ENCODE data around the gene STK10. TPM values are rescaled to one million over a fixed set of nuclear protein-coding genes. Genes with fewer than 3 reads are reported as not detected.

The STK10 gene
- polyA plus RNA-seq, 1 donor (not counting 4 experiments of a cell fraction or from before 2014, with no cell fraction given) = 19.8 TPM

- dilution Hi-C loops (cut with MboI; ENCODE audit: extremely low pct_ligation_motif_present, low sequenced_read_pairs) = no loop called here
- H3K27me3 ChIP-seq (ENCODE audit: control insufficient read depth, extremely low read depth, insufficient read depth, low read length) = no peaks in the 10 kb centered on the region
- DNase-seq (ENCODE audit: low read depth, low spot score) = no peak
These were observed 97.0 kb downstream of the STK10 start for GRCh38 chr5:172090976-172091547.

DNA sequence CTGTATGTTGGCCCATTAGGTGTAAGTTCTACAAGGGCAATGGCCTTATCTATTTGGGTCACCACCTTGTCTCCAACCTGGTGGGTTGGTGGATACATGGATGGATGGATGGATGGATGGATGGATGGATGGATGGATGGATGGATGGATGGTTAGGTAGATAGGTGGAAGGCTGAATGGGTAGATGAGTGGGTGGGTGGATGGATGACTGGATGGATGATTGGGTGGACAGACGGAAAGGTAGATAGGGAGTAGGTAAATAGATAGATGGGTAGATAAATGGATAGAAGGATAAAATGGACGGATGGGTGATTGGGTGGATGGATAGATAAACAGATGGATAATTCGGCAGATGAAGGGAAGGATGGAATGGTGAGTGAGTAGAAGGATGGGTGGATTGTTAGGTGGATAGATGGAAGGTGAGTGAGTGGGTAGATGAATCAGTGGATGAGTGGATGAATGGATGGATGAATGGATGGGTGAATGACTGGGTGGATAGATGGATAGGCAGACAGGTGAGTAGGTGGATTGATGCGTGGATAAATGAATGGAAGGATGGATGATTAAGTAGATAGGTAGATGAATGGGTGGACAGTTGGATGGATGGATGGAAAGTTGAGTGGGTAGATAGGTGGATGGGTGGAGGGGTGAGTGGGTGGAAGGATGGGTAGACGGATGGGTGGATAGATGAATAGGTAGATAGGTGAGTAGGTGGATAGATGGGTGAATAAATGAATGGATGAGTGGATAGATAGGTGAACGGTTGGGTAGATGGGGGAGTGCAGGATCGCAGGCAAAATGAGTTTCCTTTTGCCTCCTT, 98.5 kb downstream of the STK10 start:
- no peaks in the 10 kb centered on the region for H3K79me2 ChIP-seq (ENCODE audit: control insufficient read depth, insufficient read depth, low read length)
- DNase-seq (ENCODE audit: low read depth, low spot score) (no peak), FAIRE-seq (no peak)
- no peaks in the 10 kb centered on the region for H3K9me1 ChIP-seq (ENCODE audit: control insufficient read depth, extremely low read depth, insufficient read depth, low read length)
- dilution Hi-C loops (cut with MboI; ENCODE audit: extremely low pct_ligation_motif_present, low sequenced_read_pairs) = no loop called here
- no peaks in the 10 kb centered on the region for H3K9me3 ChIP-seq (ENCODE audit: control insufficient read depth, low read depth, low read length)
- H4K20me1 ChIP-seq (ENCODE audit: control insufficient read depth, extremely low read depth, insufficient read depth, low read length) = no peaks in the 10 kb centered on the region
- H3K4me1 ChIP-seq (ENCODE audit: control insufficient read depth, extremely low read depth, insufficient read depth, low read length) = no peaks in the 10 kb centered on the region
- H2AFZ ChIP-seq (ENCODE audit: control insufficient read depth, low read length) = no peak overlapping the region
- H3K36me3 ChIP-seq (ENCODE audit: control insufficient read depth in 2 of 2, extremely low read depth in 1 of 2, insufficient read depth in 2 of 2, low read length in 2 of 2) = peaks cover 7 to 16% of the 10 kb centered on the region in 2 experiments
- no peak for TF ChIP-seq EZH2 (IDR thresholded peaks at IDR 0.05; ENCODE audit: low read length)
- TF ChIP-seq, protein P1, sequence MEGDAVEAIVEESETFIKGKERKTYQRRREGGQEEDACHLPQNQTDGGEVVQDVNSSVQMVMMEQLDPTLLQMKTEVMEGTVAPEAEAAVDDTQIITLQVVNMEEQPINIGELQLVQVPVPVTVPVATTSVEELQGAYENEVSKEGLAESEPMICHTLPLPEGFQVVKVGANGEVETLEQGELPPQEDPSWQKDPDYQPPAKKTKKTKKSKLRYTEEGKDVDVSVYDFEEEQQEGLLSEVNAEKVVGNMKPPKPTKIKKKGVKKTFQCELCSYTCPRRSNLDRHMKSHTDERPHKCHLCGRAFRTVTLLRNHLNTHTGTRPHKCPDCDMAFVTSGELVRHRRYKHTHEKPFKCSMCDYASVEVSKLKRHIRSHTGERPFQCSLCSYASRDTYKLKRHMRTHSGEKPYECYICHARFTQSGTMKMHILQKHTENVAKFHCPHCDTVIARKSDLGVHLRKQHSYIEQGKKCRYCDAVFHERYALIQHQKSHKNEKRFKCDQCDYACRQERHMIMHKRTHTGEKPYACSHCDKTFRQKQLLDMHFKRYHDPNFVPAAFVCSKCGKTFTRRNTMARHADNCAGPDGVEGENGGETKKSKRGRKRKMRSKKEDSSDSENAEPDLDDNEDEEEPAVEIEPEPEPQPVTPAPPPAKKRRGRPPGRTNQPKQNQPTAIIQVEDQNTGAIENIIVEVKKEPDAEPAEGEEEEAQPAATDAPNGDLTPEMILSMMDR (optimal IDR thresholded peaks at IDR 0.05 in 1 of 3, IDR thresholded peaks at IDR 0.05 in 1 of 3, conservative IDR thresholded peaks at IDR 0.05 in 1 of 3; ENCODE audit: extremely low read depth in 1 of 3, insufficient read depth in 2 of 3, low read length in 3 of 3) = no peak
- H3K27ac ChIP-seq (ENCODE audit: control insufficient read depth, insufficient read depth, low read length) = no peak overlapping the region
- no peaks in the 10 kb centered on the region for H3K27me3 ChIP-seq (ENCODE audit: control insufficient read depth, extremely low read depth, insufficient read depth, low read length)
- H3K4me3 ChIP-seq (ENCODE audit: control insufficient read depth in 2 of 3, extremely low read depth in 1 of 3, insufficient read depth in 2 of 3, low read depth in 1 of 3, low read length in 3 of 3) = no peak overlapping the region
- no peak overlapping the region for H3K9ac ChIP-seq (ENCODE audit: control insufficient read depth, extremely low read depth, insufficient read depth, low read length)
- H3K4me2 ChIP-seq (ENCODE audit: control insufficient read depth, extremely low read depth, insufficient read depth, low read depth, low read length) = no peak overlapping the region

More at GRCh38 chr5:172090976-172091547, 97.0 kb downstream of the STK10 start:
- H4K20me1 ChIP-seq (ENCODE audit: control insufficient read depth, extremely low read depth, insufficient read depth, low read length) = no peaks in the 10 kb centered on the region
- TF ChIP-seq EZH2 (IDR thresholded peaks at IDR 0.05; ENCODE audit: low read length) = no peak
- TF ChIP-seq, protein P1 (optimal IDR thresholded peaks at IDR 0.05 in 1 of 3, IDR thresholded peaks at IDR 0.05 in 1 of 3, conservative IDR thresholded peaks at IDR 0.05 in 1 of 3; ENCODE audit: extremely low read depth in 1 of 3, insufficient read depth in 2 of 3, low read length in 3 of 3) = no peak
- H3K79me2 ChIP-seq (ENCODE audit: control insufficient read depth, insufficient read depth, low read length) = no peaks in the 10 kb centered on the region
- no peaks in the 10 kb centered on the region for H3K9me1 ChIP-seq (ENCODE audit: control insufficient read depth, extremely low read depth, insufficient read depth, low read length)
- no peak overlapping the region for H3K27ac ChIP-seq (ENCODE audit: control insufficient read depth, insufficient read depth, low read length)
- no peak for FAIRE-seq
- H3K4me1 ChIP-seq (ENCODE audit: control insufficient read depth, extremely low read depth, insufficient read depth, low read length) = no peaks in the 10 kb centered on the region
- H3K36me3 ChIP-seq (ENCODE audit: control insufficient read depth in 2 of 2, extremely low read depth in 1 of 2, insufficient read depth in 2 of 2, low read length in 2 of 2) = peaks cover 17 to 21% of the 10 kb centered on the region in 2 experiments
- no peak overlapping the region for H2AFZ ChIP-seq (ENCODE audit: control insufficient read depth, low read length)
- H3K4me3 ChIP-seq (ENCODE audit: control insufficient read depth in 2 of 3, extremely low read depth in 1 of 3, insufficient read depth in 2 of 3, low read depth in 1 of 3, low read length in 3 of 3) = no peak overlapping the region
- no peak overlapping the region for H3K4me2 ChIP-seq (ENCODE audit: control insufficient read depth, extremely low read depth, insufficient read depth, low read depth, low read length)
- H3K9me3 ChIP-seq (ENCODE audit: control insufficient read depth, low read depth, low read length) = no peaks in the 10 kb centered on the region
- no peak overlapping the region for H3K9ac ChIP-seq (ENCODE audit: control insufficient read depth, extremely low read depth, insufficient read depth, low read length)
